Body of pancreas (tissue), 4 donors: Measurements from ENCODE around the gene HRH1.

ENCODE experiments used
- CTCF ChIP-seq, 7 experiments: fragments of 450-650 bp in 4 of 7; fragments of 200-600 bp in 3 of 7; sonication (generic) in 3 of 7; IDR thresholded peaks; one replicate each; pipeline ENCODE4 v1.5.1; 2016 to 2019; ENCODE audit warnings: antibody characterized with exemption in 7 of 7
- POLR2A ChIP-seq, 3 donors: fragments of 450-650 bp; IDR thresholded peaks; one replicate each; pipeline ENCODE4 v1.6.1; 2016; ENCODE audit warnings: antibody characterized with exemption in 3 of 3, mild to moderate bottlenecking in 2 of 3

GRCh38 chr3:11239796-11240195 lies 85.5 kb downstream of the HRH1 start:
- no peak for TF ChIP-seq POLR2A (IDR thresholded peaks at IDR 0.05)
- TF ChIP-seq CTCF (IDR thresholded peaks at IDR 0.05) = no peak
